ENCODE measurements around the gene ELAVL4.

The ELAVL4 gene

GRCh38 chr1:50098591-50099021, 10.1 kb upstream of the ELAVL4 start:
- Histone ChIP-seq H3K4me1 (ENCODE audit: control insufficient read depth, insufficient read depth, low read length) (no peaks in the 10 kb centered on the region), H3K9me3 (ENCODE audit: control insufficient read depth, insufficient read depth, low read depth, low read length) (no peaks in the 10 kb centered on the region), H3K9ac (ENCODE audit: low read length) (no peak overlapping the region), H3K27me3 (ENCODE audit: control insufficient read depth, insufficient read depth, low read length) (peaks cover 3% of the 10 kb centered on the region; the same call in 1 of the 2 replicates), H3K27ac (ENCODE audit: low read depth, low read length) (no peak overlapping the region), H3K36me3 (ENCODE audit: control insufficient read depth, insufficient read depth, low read length) (no peaks in the 10 kb centered on the region), H3K4me3 (ENCODE audit: low read depth, low read length) (no peak overlapping the region)

- H3K27ac ChIP-seq (ENCODE audit: low read depth, low read length), result no peak overlapping the region
- no peaks in the 10 kb centered on the region for H3K27me3 ChIP-seq (ENCODE audit: control insufficient read depth, insufficient read depth, low read length)
- H3K4me1 ChIP-seq (ENCODE audit: control insufficient read depth, insufficient read depth, low read length), result no peaks in the 10 kb centered on the region
- H3K9me3 ChIP-seq (ENCODE audit: control insufficient read depth, insufficient read depth, low read depth, low read length), result no peaks in the 10 kb centered on the region
- H3K4me3 ChIP-seq (ENCODE audit: low read depth, low read length), result no peak overlapping the region
- no peak overlapping the region for H3K9ac ChIP-seq (ENCODE audit: low read length)
- no peaks in the 10 kb centered on the region for H3K36me3 ChIP-seq (ENCODE audit: control insufficient read depth, insufficient read depth, low read length)
Observed at GRCh38 chr1:50099654-50100053, 9.1 kb upstream of the ELAVL4 start.

DNA sequence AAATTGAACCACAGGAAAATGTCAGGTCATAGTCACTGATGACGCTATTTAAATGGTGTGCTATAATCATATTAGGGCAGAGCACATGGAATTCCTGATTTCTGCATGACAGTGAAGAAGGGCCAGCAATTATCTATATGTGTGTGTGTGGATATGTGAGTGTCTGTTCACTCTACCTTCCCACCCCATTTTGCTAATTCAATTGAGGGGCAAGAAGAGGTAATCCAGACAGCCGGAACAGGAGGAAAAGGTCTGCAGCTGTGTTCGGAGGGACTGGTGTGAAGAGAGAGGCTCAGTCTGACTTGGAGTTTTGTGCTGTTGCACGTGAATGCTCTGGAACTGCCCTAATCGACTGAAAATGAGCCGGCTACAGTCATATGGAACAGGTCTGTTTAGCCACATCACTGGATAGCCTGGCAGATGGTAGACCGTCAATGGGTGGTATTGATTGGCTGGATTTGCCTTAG, 5.1 kb upstream of the ELAVL4 start:
- Histone ChIP-seq H3K27me3 (ENCODE audit: control insufficient read depth, insufficient read depth, low read length) (no peaks in the 10 kb centered on the region; the same call in 1 of the 2 replicates), H3K4me3 (ENCODE audit: low read depth, low read length) (no peak overlapping the region), H3K4me1 (ENCODE audit: control insufficient read depth, insufficient read depth, low read length) (0 out of 2 replicates have a peak, but pooled peaks cover 5% of the 10 kb centered on the region), H3K27ac (ENCODE audit: low read depth, low read length) (no peak overlapping the region), H3K36me3 (ENCODE audit: control insufficient read depth, insufficient read depth, low read length) (no peaks in the 10 kb centered on the region), H3K9me3 (ENCODE audit: control insufficient read depth, insufficient read depth, low read depth, low read length) (no peaks in the 10 kb centered on the region), H3K9ac (ENCODE audit: low read length) (no peak overlapping the region)

DNA sequence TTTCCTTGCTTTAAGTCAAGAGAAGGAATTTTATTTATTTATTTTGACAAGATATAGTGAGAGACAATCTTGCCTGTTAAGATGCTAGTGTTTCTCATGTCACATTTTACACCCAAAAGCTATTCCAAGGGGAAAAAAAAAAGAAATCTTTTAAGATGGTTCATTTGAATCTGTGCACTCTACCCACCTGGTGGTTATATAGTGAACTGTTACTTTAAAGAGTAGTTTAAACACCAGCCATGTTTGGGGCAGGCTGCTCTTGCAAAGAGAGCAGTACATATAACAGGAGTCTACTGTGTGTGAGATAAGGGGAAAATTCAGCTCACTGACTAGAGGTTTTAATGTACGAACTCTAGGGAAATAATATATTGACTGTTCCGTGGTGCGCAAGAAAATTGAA, 3.3 kb upstream of the ELAVL4 start:
- Histone ChIP-seq H3K4me3 (ENCODE audit: low read depth, low read length) (no peak overlapping the region), H3K9ac (ENCODE audit: low read length) (no peak overlapping the region), H3K4me1 (ENCODE audit: control insufficient read depth, insufficient read depth, low read length) (0 out of 2 replicates have a peak, but pooled peaks cover 14% of the 10 kb centered on the region), H3K27ac (ENCODE audit: low read depth, low read length) (no peak overlapping the region), H3K36me3 (ENCODE audit: control insufficient read depth, insufficient read depth, low read length) (no peaks in the 10 kb centered on the region), H3K27me3 (ENCODE audit: control insufficient read depth, insufficient read depth, low read length) (peaks cover 14% of the 10 kb centered on the region), H3K9me3 (ENCODE audit: control insufficient read depth, insufficient read depth, low read depth, low read length) (no peaks in the 10 kb centered on the region)

GRCh38 chr1:50106095-50106761, 2.5 kb upstream of the ELAVL4 start:
- Histone ChIP-seq H3K9me3 (ENCODE audit: control insufficient read depth, insufficient read depth, low read depth, low read length) (no peaks in the 10 kb centered on the region), H3K27me3 (ENCODE audit: control insufficient read depth, insufficient read depth, low read length) (peaks cover 15% of the 10 kb centered on the region), H3K27ac (ENCODE audit: low read depth, low read length) (no peak overlapping the region), H3K36me3 (ENCODE audit: control insufficient read depth, insufficient read depth, low read length) (no peaks in the 10 kb centered on the region), H3K4me3 (ENCODE audit: low read depth, low read length) (no peak overlapping the region), H3K4me1 (ENCODE audit: control insufficient read depth, insufficient read depth, low read length) (peaks cover 14% of the 10 kb centered on the region; the same call in 1 of the 2 replicates), H3K9ac (ENCODE audit: low read length) (no peak overlapping the region)

DNA sequence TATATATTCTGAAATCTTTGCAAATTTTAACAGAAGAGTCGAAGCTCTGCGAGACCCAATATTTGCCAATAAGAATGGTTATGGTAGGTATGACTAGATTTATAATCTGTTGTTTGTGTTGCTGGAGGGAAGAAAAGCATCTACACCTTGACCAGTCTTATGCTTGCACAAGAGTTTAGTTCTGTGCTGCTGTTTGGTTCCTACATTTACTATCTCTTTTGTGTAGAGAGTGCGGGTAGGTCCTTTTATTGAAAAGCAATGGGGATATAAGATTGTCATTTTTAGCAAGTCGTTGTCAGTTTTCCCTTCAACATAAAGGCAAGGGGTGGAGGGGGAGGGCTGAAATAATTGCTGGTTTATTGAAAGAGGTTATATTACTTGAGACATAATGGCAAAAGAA, 396 bp downstream of the ELAVL4 start:
- Histone ChIP-seq H3K4me3 (ENCODE audit: low read depth, low read length) (no peak overlapping the region), H3K9me3 (ENCODE audit: control insufficient read depth, insufficient read depth, low read depth, low read length) (no peaks in the 10 kb centered on the region), H3K9ac (ENCODE audit: low read length) (no peak overlapping the region), H3K4me1 (ENCODE audit: control insufficient read depth, insufficient read depth, low read length) (peaks cover 14% of the 10 kb centered on the region; the same call in 1 of the 2 replicates), H3K27ac (ENCODE audit: low read depth, low read length) (no peak overlapping the region), H3K36me3 (ENCODE audit: control insufficient read depth, insufficient read depth, low read length) (no peaks in the 10 kb centered on the region), H3K27me3 (ENCODE audit: control insufficient read depth, insufficient read depth, low read length) (peaks cover 15% of the 10 kb centered on the region)

GRCh38 chr1:50109647-50110075, 941 bp downstream of the ELAVL4 start:
- H3K27me3 ChIP-seq (ENCODE audit: control insufficient read depth, insufficient read depth, low read length), result peaks cover 15% of the 10 kb centered on the region
- no peak overlapping the region for H3K4me3 ChIP-seq (ENCODE audit: low read depth, low read length)
- no peaks in the 10 kb centered on the region for H3K36me3 ChIP-seq (ENCODE audit: control insufficient read depth, insufficient read depth, low read length)
- no peak overlapping the region for H3K27ac ChIP-seq (ENCODE audit: low read depth, low read length)
- no peak overlapping the region for H3K9ac ChIP-seq (ENCODE audit: low read length)
- H3K4me1 ChIP-seq (ENCODE audit: control insufficient read depth, insufficient read depth, low read length), result peaks cover 14% of the 10 kb centered on the region; the same call in 1 of the 2 replicates
- H3K9me3 ChIP-seq (ENCODE audit: control insufficient read depth, insufficient read depth, low read depth, low read length), result no peaks in the 10 kb centered on the region

DNA sequence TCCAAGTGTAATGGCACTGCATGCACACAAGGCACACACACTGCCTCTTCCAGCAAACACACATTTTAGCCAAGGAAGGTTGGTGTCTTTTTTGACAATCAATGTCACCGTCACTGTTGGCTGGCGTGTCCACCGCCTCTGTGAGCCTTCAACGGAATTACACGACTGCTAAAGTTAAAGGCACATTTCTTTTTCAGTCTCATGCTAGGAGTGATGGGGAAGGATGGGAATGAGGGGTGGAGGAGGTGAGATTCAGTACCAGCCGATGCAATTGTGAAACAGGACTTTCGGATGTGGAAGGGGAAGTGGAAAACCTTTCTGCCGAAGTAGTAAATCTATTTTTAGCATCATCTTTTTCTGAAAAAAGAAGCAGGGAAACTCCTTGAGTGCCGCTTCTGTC, 1.4 kb downstream of the ELAVL4 start:
- no peak overlapping the region for H3K4me3 ChIP-seq (ENCODE audit: low read depth, low read length)
- H3K27ac ChIP-seq (ENCODE audit: low read depth, low read length), result no peak overlapping the region
- no peak overlapping the region for H3K9ac ChIP-seq (ENCODE audit: low read length)
- peaks cover 17% of the 10 kb centered on the region for H3K27me3 ChIP-seq (ENCODE audit: control insufficient read depth, insufficient read depth, low read length)
- no peaks in the 10 kb centered on the region for H3K36me3 ChIP-seq (ENCODE audit: control insufficient read depth, insufficient read depth, low read length)
- peaks cover 14% of the 10 kb centered on the region; the same call in 1 of the 2 replicates for H3K4me1 ChIP-seq (ENCODE audit: control insufficient read depth, insufficient read depth, low read length)
- H3K9me3 ChIP-seq (ENCODE audit: control insufficient read depth, insufficient read depth, low read depth, low read length), result no peaks in the 10 kb centered on the region

DNA sequence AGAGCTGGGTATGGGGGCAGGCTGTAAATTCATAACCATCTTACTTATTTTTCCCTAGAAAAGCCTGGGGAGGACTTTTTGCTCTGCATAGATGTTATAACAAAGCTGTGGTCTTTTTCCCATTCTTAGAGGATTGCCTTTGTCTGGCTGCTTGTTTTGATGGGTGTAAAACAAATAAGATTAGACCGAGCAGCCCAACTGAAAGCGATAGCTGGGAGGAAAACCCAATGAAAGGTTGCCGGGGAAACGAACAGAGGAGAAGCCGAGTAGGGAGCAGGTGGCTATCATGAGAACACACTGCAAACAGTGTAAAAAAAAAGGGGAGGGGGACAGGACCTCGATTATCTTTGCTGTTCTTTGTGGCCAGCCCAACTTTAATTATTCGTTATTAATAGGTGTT, 1.9 kb downstream of the ELAVL4 start:
- Histone ChIP-seq H3K27ac (ENCODE audit: low read depth, low read length) (no peak overlapping the region), H3K9ac (ENCODE audit: low read length) (no peak overlapping the region), H3K27me3 (ENCODE audit: control insufficient read depth, insufficient read depth, low read length) (peaks cover 17% of the 10 kb centered on the region), H3K36me3 (ENCODE audit: control insufficient read depth, insufficient read depth, low read length) (no peaks in the 10 kb centered on the region), H3K4me1 (ENCODE audit: control insufficient read depth, insufficient read depth, low read length) (peaks cover 14% of the 10 kb centered on the region; the same call in 1 of the 2 replicates), H3K9me3 (ENCODE audit: control insufficient read depth, insufficient read depth, low read depth, low read length) (no peaks in the 10 kb centered on the region), H3K4me3 (ENCODE audit: low read depth, low read length) (no peak overlapping the region)

GRCh38 chr1:50111503-50111902, 2.8 kb downstream of the ELAVL4 start:
- Histone ChIP-seq H3K4me3 (ENCODE audit: low read depth, low read length) (no peak overlapping the region), H3K4me1 (ENCODE audit: control insufficient read depth, insufficient read depth, low read length) (peaks cover 14% of the 10 kb centered on the region; the same call in 1 of the 2 replicates), H3K27ac (ENCODE audit: low read depth, low read length) (no peak overlapping the region), H3K36me3 (ENCODE audit: control insufficient read depth, insufficient read depth, low read length) (no peaks in the 10 kb centered on the region), H3K27me3 (ENCODE audit: control insufficient read depth, insufficient read depth, low read length) (peaks cover 17% of the 10 kb centered on the region), H3K9me3 (ENCODE audit: control insufficient read depth, insufficient read depth, low read depth, low read length) (no peaks in the 10 kb centered on the region), H3K9ac (ENCODE audit: low read length) (no peak overlapping the region)

- Histone ChIP-seq H3K36me3 (ENCODE audit: control insufficient read depth, insufficient read depth, low read length) (no peaks in the 10 kb centered on the region), H3K9me3 (ENCODE audit: control insufficient read depth, insufficient read depth, low read depth, low read length) (no peaks in the 10 kb centered on the region), H3K9ac (ENCODE audit: low read length) (no peak overlapping the region), H3K27me3 (ENCODE audit: control insufficient read depth, insufficient read depth, low read length) (peaks cover 17% of the 10 kb centered on the region), H3K4me3 (ENCODE audit: low read depth, low read length) (no peak overlapping the region), H3K4me1 (ENCODE audit: control insufficient read depth, insufficient read depth, low read length) (peaks cover 14% of the 10 kb centered on the region; the same call in 1 of the 2 replicates), H3K27ac (ENCODE audit: low read depth, low read length) (no peak overlapping the region)
Observed at GRCh38 chr1:50112193-50112592, 3.5 kb downstream of the ELAVL4 start.
